ENCODE measurements around the gene CDC34. TPM values are rescaled to one million over a fixed set of nuclear protein-coding genes. Genes with fewer than 3 reads are reported as not detected.

CDC34 gene
- total RNA-seq, 1 donor from 2014 or later, result 124 TPM

DNA sequence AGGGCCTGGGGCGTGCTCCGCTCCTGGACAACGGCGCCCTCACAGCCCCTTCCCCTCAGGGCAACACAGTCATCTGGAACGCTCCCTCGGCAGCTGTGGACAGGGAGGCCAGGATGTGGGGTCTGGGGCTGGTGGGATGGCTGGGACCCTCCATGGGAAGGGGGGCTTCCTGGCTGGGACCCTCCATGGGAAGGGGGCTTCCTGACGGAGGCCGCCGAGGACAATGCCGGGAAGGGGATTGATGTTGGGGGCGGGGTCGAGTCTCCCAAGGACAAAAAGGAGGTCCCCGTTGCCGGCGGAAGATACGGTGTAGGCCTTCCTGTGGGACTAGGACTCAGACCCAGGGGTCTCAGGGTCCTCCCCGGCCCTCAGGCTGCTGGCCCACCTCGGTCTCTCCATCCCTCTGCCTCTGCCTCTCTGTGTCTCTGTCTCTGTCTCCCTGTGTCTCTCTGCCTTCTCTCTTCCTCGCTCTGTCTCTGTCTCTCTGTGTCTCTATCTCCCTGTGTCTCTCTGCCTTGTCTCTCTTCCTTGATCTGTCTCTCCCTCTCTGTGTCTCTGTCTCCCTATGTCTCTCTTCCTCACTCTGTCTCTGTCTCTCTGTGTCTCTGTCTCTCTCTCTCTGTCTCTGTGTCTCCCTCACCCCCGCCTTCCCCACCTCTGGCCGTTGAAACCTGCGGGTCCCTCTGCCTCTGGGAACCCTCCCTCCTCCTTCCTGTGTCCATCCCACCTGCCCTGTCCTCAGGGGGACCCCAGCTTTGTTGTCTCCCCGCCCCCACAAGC is 38.0 kb upstream of the CDC34 start:
- Histone ChIP-seq H3K36me3 (no peaks in the 10 kb centered on the region), H3K4me3 (no peak overlapping the region), H3K27ac (no peak overlapping the region), H3K4me1 (peaks cover 0 to 8% of the 10 kb centered on the region in 2 donors), H3K9me3 (no peaks in the 10 kb centered on the region), H3K27me3 (peaks cover 13% of the 10 kb centered on the region)
- DNase-seq (ENCODE audit: low spot score in 2 of 2), result no peak
- TF ChIP-seq, protein P1, sequence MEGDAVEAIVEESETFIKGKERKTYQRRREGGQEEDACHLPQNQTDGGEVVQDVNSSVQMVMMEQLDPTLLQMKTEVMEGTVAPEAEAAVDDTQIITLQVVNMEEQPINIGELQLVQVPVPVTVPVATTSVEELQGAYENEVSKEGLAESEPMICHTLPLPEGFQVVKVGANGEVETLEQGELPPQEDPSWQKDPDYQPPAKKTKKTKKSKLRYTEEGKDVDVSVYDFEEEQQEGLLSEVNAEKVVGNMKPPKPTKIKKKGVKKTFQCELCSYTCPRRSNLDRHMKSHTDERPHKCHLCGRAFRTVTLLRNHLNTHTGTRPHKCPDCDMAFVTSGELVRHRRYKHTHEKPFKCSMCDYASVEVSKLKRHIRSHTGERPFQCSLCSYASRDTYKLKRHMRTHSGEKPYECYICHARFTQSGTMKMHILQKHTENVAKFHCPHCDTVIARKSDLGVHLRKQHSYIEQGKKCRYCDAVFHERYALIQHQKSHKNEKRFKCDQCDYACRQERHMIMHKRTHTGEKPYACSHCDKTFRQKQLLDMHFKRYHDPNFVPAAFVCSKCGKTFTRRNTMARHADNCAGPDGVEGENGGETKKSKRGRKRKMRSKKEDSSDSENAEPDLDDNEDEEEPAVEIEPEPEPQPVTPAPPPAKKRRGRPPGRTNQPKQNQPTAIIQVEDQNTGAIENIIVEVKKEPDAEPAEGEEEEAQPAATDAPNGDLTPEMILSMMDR (IDR thresholded peaks at IDR 0.05), result no peak
- intact Hi-C loops (cut with DNase I), result no loop called here

DNA sequence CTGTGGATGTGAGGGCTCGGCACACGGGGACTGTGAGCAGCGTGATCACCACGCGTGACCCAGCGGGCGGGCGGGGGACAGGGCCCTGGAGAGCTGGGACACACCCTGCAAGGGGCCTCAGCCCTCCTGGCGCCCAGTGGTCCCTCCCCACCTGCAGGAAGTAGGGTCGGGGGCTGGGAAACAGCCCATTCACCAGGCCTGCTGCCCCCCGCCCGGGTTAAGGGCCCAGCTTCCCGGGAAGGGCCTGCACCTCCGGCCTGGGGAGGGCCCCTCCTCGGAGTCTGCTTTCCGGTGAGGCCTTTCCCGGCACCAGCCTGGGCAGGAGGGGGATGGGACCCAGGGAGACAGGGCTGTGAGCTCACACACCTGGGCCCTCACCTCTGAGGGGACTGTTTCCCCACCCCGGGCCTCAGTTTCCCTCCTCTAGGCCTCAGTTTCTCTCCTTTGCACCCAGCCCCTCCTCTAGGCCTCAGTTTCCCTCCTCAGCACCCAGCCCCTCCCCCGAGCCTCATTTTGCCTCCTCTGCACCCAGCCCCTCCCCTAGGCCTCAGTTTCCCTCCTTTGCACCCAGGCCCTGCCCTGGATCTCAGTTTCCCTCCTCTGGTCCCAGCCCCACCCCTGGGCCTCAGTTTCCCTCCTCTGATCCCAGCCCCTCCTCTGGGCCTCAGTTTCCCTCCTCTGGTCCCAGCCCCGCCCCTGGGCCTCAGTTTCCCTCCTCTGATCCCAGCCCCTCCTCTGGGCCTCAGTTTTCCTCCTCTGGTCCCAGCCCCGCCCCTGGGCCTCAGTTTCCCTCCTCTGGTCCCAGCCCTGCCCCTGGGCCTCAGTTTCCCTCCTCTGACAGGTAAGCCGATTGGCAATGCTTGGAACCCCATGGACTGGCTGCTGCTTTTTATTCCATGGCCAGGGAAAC is 37.1 kb upstream of the CDC34 start:
- DNase-seq (ENCODE audit: low spot score in 2 of 2), result no peak
- peaks cover 17% of the 10 kb centered on the region for H3K27me3 ChIP-seq
- no peaks in the 10 kb centered on the region for H3K9me3 ChIP-seq
- intact Hi-C loops (cut with DNase I), result no loop called here
- H3K27ac ChIP-seq, result no peak overlapping the region
- peaks cover 0 to 8% of the 10 kb centered on the region in 2 donors for H3K4me1 ChIP-seq
- H3K4me3 ChIP-seq, result no peak overlapping the region
- H3K36me3 ChIP-seq, result no peaks in the 10 kb centered on the region
- TF ChIP-seq, protein P1 (IDR thresholded peaks at IDR 0.05), result no peak

DNA sequence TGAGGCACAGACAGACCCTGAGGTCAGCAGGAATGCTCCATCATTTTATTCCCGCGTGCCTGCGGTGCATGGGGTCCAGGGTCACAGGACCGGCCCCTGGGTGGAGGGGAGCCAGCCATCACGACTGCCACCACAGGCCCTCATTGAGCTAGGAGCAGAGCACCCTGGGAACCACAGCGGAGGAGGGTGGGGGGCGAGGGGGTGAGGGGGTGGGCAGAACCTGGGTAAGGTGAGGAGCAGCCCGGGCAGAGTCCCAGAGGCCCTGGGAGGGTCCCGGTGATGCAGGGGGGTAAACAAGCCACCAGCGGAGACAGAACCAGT is 36.5 kb upstream of the CDC34 start:
- Histone ChIP-seq H3K27me3 (peaks cover 17% of the 10 kb centered on the region), H3K36me3 (no peaks in the 10 kb centered on the region), H3K9me3 (no peaks in the 10 kb centered on the region), H3K27ac (no peak overlapping the region), H3K4me1 (peaks cover 0 to 4% of the 10 kb centered on the region in 2 donors), H3K4me3 (no peak overlapping the region)
- intact Hi-C loops (cut with DNase I), result no loop called here
- DNase-seq (ENCODE audit: low spot score in 2 of 2), result no peak
- TF ChIP-seq, protein P1 (IDR thresholded peaks at IDR 0.05), result no peak

DNA sequence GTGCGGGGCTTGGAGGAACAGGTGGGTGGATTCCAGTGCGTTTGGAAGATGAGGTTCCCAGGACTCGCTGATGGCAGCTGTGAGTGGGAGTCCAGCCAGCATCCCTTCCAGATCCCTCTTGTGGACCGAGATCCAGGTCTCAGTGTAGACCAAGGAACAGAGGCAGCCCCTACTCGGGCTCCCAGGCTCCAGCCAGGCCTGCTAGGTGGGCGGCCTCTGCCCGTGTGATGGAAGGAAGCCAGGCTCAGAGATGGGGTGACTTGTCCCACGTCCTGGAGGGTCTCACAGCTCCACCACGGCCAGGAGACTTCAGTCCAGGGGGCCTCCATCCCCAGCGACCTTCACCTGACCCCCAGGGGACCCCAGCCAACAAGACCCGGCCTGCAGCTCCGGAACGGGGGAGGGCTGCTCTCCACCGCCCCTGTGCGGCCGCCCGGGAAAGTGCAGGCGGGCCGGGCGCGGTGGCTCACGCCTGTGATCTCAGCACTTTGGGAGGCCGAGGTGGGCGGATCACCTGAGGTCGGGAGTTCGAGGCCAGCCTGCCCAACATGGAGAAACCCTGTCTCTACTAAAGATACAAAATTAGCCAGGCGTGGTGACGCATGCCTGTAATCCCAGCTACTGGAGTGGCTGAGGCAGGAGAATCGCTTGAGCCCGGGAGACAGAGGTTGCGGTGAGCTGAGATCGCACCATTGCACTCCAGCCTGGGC is 36.0 kb upstream of the CDC34 start:
- TF ChIP-seq, protein P1 (IDR thresholded peaks at IDR 0.05), result peak; percentile 23 to 62 (median 59)
- H3K36me3 ChIP-seq, result no peaks in the 10 kb centered on the region
- no peak overlapping the region for H3K4me3 ChIP-seq
- H3K9me3 ChIP-seq, result no peaks in the 10 kb centered on the region
- peaks cover 0 to 4% of the 10 kb centered on the region in 2 donors for H3K4me1 ChIP-seq
- DNase-seq (ENCODE audit: low spot score in 2 of 2), result no peak
- peaks cover 17% of the 10 kb centered on the region for H3K27me3 ChIP-seq
- intact Hi-C loops (cut with DNase I), result no loop called here
- no peak overlapping the region for H3K27ac ChIP-seq

DNA sequence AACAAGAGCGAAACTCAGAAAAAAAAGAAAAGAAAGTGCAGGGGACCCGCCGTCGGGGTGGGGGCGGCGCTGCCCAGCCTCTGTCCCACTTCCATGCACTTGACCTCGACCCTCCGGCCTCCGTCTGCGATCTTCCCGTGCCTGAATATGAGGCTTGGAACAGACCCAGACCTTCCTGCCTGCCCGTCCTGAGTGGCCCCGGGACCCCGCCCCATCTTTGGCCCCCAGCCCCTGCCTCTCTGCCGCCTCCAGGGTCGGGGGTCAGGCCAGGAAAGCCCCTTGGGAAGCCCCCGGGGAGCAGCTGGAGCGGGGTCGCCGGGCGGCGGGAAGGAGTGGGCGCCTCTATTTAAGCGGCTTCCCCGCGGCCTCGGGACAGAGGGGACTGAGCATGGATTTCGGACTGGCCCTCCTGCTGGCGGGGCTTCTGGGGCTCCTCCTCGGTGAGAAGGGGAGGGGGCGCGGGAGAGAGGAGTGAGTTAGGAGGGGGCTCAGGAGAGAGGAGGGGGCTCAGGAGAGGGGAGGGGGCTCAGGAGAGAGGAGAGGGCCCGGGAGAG is 35.4 kb upstream of the CDC34 start, which contains the start of gene MADCAM1:
Gene MADCAM1 (plus strand): TSS at position 375 of the 554 bp plus-strand sequence. CDS start 14 bp downstream, at position 389.
- peaks cover 0 to 4% of the 10 kb centered on the region in 2 donors for H3K4me1 ChIP-seq
- no peak within 1 kb of the TSS for H3K4me3 ChIP-seq
- TF ChIP-seq, protein P1 (IDR thresholded peaks at IDR 0.05), result no peak
- H3K27ac ChIP-seq, result no peak within 1 kb of the TSS
- H3K36me3 ChIP-seq, result no peaks in the 10 kb centered on the region
- intact Hi-C loops (cut with DNase I), result no loop called here
- H3K9me3 ChIP-seq, result no peaks in the 10 kb centered on the region
- DNase-seq (ENCODE audit: low spot score in 2 of 2), result no peak
- peaks cover 17% of the 10 kb centered on the region for H3K27me3 ChIP-seq

All from ascending aorta (tissue), 2 donors.